Pancreas (tissue), 10 donors: ENCODE data around the gene NAP1L5. TPM values are rescaled to one million over a fixed set of nuclear protein-coding genes. Genes with fewer than 3 reads are reported as not detected.

ENCODE experiments used
- ATAC-seq, 4 donors: fragments of 200-7000 bp; cut with Tn5 transposase; one replicate each; pipeline versions ENCODE4 v1.8.0 to v1.9.1; 2020; ENCODE audit warnings: mild to moderate bottlenecking in 4 of 4, moderate library complexity in 4 of 4
- DNase-seq, 6 donors: peaks; one replicate each; pipeline ENCODE4 v3.0.0-alpha.2; 2020
- FAIRE-seq: peaks from 2 replicates; lab custom pipeline; 2012; peaks lifted over from hg19 to GRCh38; lab: Jason Lieb, UNC
- H3K27ac ChIP-seq, 4 donors: fragments of 200-600 bp; sonication (generic); 1 replicate in 3 of 4; 2 replicates in 1 of 4; pipeline versions ENCODE4 v1.5.0 to v1.8.0; 2020
- H3K27me3 ChIP-seq, 4 donors: fragments of 200-600 bp; one replicate each; pipeline ENCODE4 v1.8.0; 2021
- H3K36me3 ChIP-seq, 3 donors: fragments of 200-600 bp; sonication (generic) in 1 of 3; one replicate each; pipeline versions ENCODE4 v1.5.0 to v1.8.0; 2020 to 2021
- H3K4me1 ChIP-seq, 3 donors: fragments of 200-600 bp; one replicate each; pipeline ENCODE4 v1.8.0; 2021
- H3K4me3 ChIP-seq, 4 donors: fragments of 200-600 bp; sonication (generic) in 2 of 4; one replicate each; pipeline versions ENCODE4 v1.5.0 to v1.8.0; 2020 to 2021
- H3K9me3 ChIP-seq, 4 donors: fragments of 200-600 bp; one replicate each; pipeline ENCODE4 v1.8.0; 2021
- CTCF ChIP-seq, 4 donors: fragments of 200-600 bp; sonication (generic) in 3 of 4; IDR thresholded peaks; one replicate each; pipeline versions ENCODE4 v1.5.0 to v1.8.0; 2021; ENCODE audit warnings: antibody characterized with exemption in 4 of 4
- WGBS, 2 donors: extraction: QIAGEN DNeasy Blood & Tissue Kit; methylation state at CpG; one replicate each; pipeline ENCODE4 v1.1.7; 2013; 5-methylcytosine and 5-hydroxymethylcytosine counted together
- intact Hi-C, 3 donors: fragments of 100-400 bp; cut with DNase I; formaldehyde crosslinking; loops; one replicate each; pipeline versions ENCODE4 v1.11.1 to v1.14.2; 2022
- polyA plus RNA-seq, 2 donors: library from polyadenylated mRNA; stranded (reverse); fragments of 200-250 nt; gene quantifications; one replicate each; pipeline ENCODE4 v1.2.3, GENCODE V29; 2013
- total RNA-seq, 6 donors: library from RNA; stranded (reverse); fragmentation: NEBNext Ultra II Directional in 4 of 6; extraction: Animal tissue kit (Norgen Biotek cat#: 25700) in 4 of 6; gene quantifications; one replicate each; pipeline versions ENCODE4 v1.2.1 to v1.2.4, GENCODE V29; 2021 to 2023
- donor health status: healthy with polysubstance abuse.
- donor health status: DM: no; HTN: no; CAD: no; lungs with moderate emphysema.
- donor health status: DM: no; HTN: no; CAD: no.
- donor health status: control.
- donor health status: control.
- donor health status: Bipolar disorder and iron deficiency.
- donor health status: DM: yes; HTN: yes; CAD: no.
- donor health status: DM: no; HTN: no; CAD: no.
- donor health status: DM: no; HTN: no; CAD: no.
- donor health status: DM: yes; HTN: yes; CAD: no.

The NAP1L5 gene
- total and polyA plus RNA-seq, 8 donors: 0.94 to 13.2 (median 2.1) TPM

- ATAC-seq: no peak
- no peak for FAIRE-seq
- H3K4me1 ChIP-seq: peaks cover 12 to 19% (median 13%) of the 10 kb centered on the region in 3 donors
- intact Hi-C loops: no loop called here
- 90 to 91% methylated on average over 5 of the region's 5 CpGs for WGBS, 2 donors
- H3K4me3 ChIP-seq: no peak overlapping the region
- H3K36me3 ChIP-seq: peaks cover 0 to 37% (median 16%) of the 10 kb centered on the region in 3 donors
- no peaks in the 10 kb centered on the region for H3K9me3 ChIP-seq
- no peak for DNase-seq
- no peak overlapping the region for H3K27ac ChIP-seq
- TF ChIP-seq CTCF (IDR thresholded peaks at IDR 0.05): no peak
- H3K27me3 ChIP-seq: no peaks in the 10 kb centered on the region
These were observed 35.2 kb upstream of the NAP1L5 start for GRCh38 chr4:88732714-88733368.

GRCh38 chr4:88731381-88731780, 33.8 kb upstream of the NAP1L5 start:
- H3K36me3 ChIP-seq: peaks cover 0 to 50% (median 26%) of the 10 kb centered on the region in 3 donors
- no peak overlapping the region for H3K4me3 ChIP-seq
- intact Hi-C loops: no loop called here
- H3K9me3 ChIP-seq: no peaks in the 10 kb centered on the region
- FAIRE-seq: no peak
- no peak for TF ChIP-seq CTCF (IDR thresholded peaks at IDR 0.05)
- no peak overlapping the region for H3K27ac ChIP-seq
- H3K27me3 ChIP-seq: no peaks in the 10 kb centered on the region
- ATAC-seq: no peak
- DNase-seq: no peak
- peaks cover 10 to 17% (median 12%) of the 10 kb centered on the region in 3 donors for H3K4me1 ChIP-seq
- WGBS, 2 donors: 93 to 96% methylated on average over 4 of the region's 4 CpGs

GRCh38 chr4:88730811-88731210, 33.2 kb upstream of the NAP1L5 start:
- no peak for TF ChIP-seq CTCF (IDR thresholded peaks at IDR 0.05)
- H3K27ac ChIP-seq: no peak overlapping the region
- DNase-seq (no peak), FAIRE-seq (no peak), ATAC-seq (no peak)
- no peaks in the 10 kb centered on the region for H3K27me3 ChIP-seq
- 92 to 93% methylated on average over 5 of the region's 5 CpGs for WGBS, 2 donors
- H3K9me3 ChIP-seq: no peaks in the 10 kb centered on the region
- peaks cover 6 to 16% (median 12%) of the 10 kb centered on the region in 3 donors for H3K4me1 ChIP-seq
- H3K36me3 ChIP-seq: peaks cover 0 to 50% (median 28%) of the 10 kb centered on the region in 3 donors
- H3K4me3 ChIP-seq: no peak overlapping the region
- intact Hi-C loops: no loop called here

GRCh38 chr4:88729146-88729760, 31.6 kb upstream of the NAP1L5 start:
- peak in 1 of 4 donors; percentile 22 for ATAC-seq
- FAIRE-seq: no peak
- TF ChIP-seq CTCF (IDR thresholded peaks at IDR 0.05): no peak
- no peaks in the 10 kb centered on the region for H3K27me3 ChIP-seq
- H3K36me3 ChIP-seq: peaks cover 0 to 50% (median 28%) of the 10 kb centered on the region in 3 donors
- H3K4me1 ChIP-seq: peaks cover 0 to 4% (median 0%) of the 10 kb centered on the region in 3 donors
- 87% methylated on average over 6 of the region's 6 CpGs for WGBS, 2 donors
- H3K9me3 ChIP-seq: no peaks in the 10 kb centered on the region
- intact Hi-C loops: no loop called here
- H3K4me3 ChIP-seq: no peak overlapping the region
- H3K27ac ChIP-seq: no peak overlapping the region
- DNase-seq: no peak

- 96% methylated on average over 6 of the region's 6 CpGs for WGBS, 2 donors
- Histone ChIP-seq H3K4me3 (no peak overlapping the region), H3K4me1 (peaks cover 0 to 4% (median 0%) of the 10 kb centered on the region in 3 donors), H3K27me3 (no peaks in the 10 kb centered on the region), H3K36me3 (peaks cover 0 to 50% (median 28%) of the 10 kb centered on the region in 3 donors), H3K9me3 (no peaks in the 10 kb centered on the region), H3K27ac (no peak overlapping the region)
- peak in 2 of 4 donors; percentile 22 to 44 for ATAC-seq
- TF ChIP-seq CTCF (IDR thresholded peaks at IDR 0.05): no peak
- no peak for DNase-seq
- intact Hi-C loops: no loop called here
- FAIRE-seq: no peak
These were observed 30.5 kb upstream of the NAP1L5 start for GRCh38 chr4:88728146-88728545.
